ENCODE measurements around the gene ZNF644. TPM values are rescaled to one million over a fixed set of nuclear protein-coding genes. Genes with fewer than 3 reads are reported as not detected.
A peak's percentile ranks its signal among the peaks of the same experiment; 100 is the strongest.
"Not testable (repeated sequence)": the region's sequence is repeated elsewhere in the genome, so short reads cannot be mapped to it uniquely, and the experiment has no call there.

Gene ZNF644
- total RNA-seq, result 10 to 100 TPM; 41.6 to 44.7 TPM

GRCh38 chr1:91021686-91022517, at the start of gene ZNF644:
ZNF644 (minus strand) TSS chr1:91022035; CDS start chr1:90982353, 39,682 bp downstream.
- Mint-ChIP-seq H3K9me3 (no peaks in the 10 kb centered on the region), H3K27ac (peak within 1 kb of the TSS; percentile 99), H3K4me3 (peak within 1 kb of the TSS; percentile 96), H3K27me3 (no peaks in the 10 kb centered on the region), H3K36me3 (peaks cover 31% of the 10 kb centered on the region), H3K4me1 (peaks cover 55% of the 10 kb centered on the region)
- DNase-seq, result peak; percentile 96

- H3K27ac Mint-ChIP-seq, result no peak overlapping the region
- no peaks in the 10 kb centered on the region for H3K27me3 Mint-ChIP-seq
- H3K4me1 Mint-ChIP-seq, result no peaks in the 10 kb centered on the region
- no peak overlapping the region for H3K4me3 Mint-ChIP-seq
- H3K36me3 Mint-ChIP-seq, result no peaks in the 10 kb centered on the region
- no peaks in the 10 kb centered on the region for H3K9me3 Mint-ChIP-seq
- DNase-seq, result no peak
Observed at GRCh38 chr1:91070298-91070697, 48.5 kb upstream of the ZNF644 start.

GRCh38 chr1:91066538-91066937, 44.7 kb upstream of the ZNF644 start:
- Mint-ChIP-seq H3K9me3 (peaks cover 9% of the 10 kb centered on the region), H3K4me1 (peaks cover 2% of the 10 kb centered on the region), H3K27me3 (peaks cover 4% of the 10 kb centered on the region), H3K4me3 (no peak overlapping the region), H3K36me3 (peaks cover 4% of the 10 kb centered on the region), H3K27ac (no peak overlapping the region)
- DNase-seq, result no peak

- DNase-seq, result no peak
- H3K27ac Mint-ChIP-seq, result no peak overlapping the region
- H3K9me3 Mint-ChIP-seq, result peaks cover 9% of the 10 kb centered on the region
- no peak overlapping the region for H3K4me3 Mint-ChIP-seq
- H3K4me1 Mint-ChIP-seq, result peaks cover 2% of the 10 kb centered on the region
- peaks cover 4% of the 10 kb centered on the region for H3K27me3 Mint-ChIP-seq
- peaks cover 4% of the 10 kb centered on the region for H3K36me3 Mint-ChIP-seq
Observed at GRCh38 chr1:91065337-91065736, 43.5 kb upstream of the ZNF644 start.

- not testable (repeated sequence) for H3K27me3 Mint-ChIP-seq, H3K27ac Mint-ChIP-seq, DNase-seq, H3K36me3 Mint-ChIP-seq, H3K9me3 Mint-ChIP-seq, H3K4me1 Mint-ChIP-seq, H3K4me3 Mint-ChIP-seq
Observed at GRCh38 chr1:91063403-91063802, 41.6 kb upstream of the ZNF644 start.

GRCh38 chr1:91059157-91059556, 37.3 kb upstream of the ZNF644 start:
- H3K27ac Mint-ChIP-seq, result no peak overlapping the region
- peaks cover 4% of the 10 kb centered on the region for H3K27me3 Mint-ChIP-seq
- DNase-seq, result no peak
- peaks cover 2% of the 10 kb centered on the region for H3K4me1 Mint-ChIP-seq
- H3K9me3 Mint-ChIP-seq, result peaks cover 8% of the 10 kb centered on the region
- H3K4me3 Mint-ChIP-seq, result no peak overlapping the region
- peaks cover 2% of the 10 kb centered on the region for H3K36me3 Mint-ChIP-seq

- Mint-ChIP-seq H3K4me1 (no peaks in the 10 kb centered on the region), H3K36me3 (no peaks in the 10 kb centered on the region), H3K27ac (no peak overlapping the region), H3K27me3 (peaks cover 4% of the 10 kb centered on the region), H3K4me3 (no peak overlapping the region), H3K9me3 (no peaks in the 10 kb centered on the region)
- no peak for DNase-seq
Observed at GRCh38 chr1:91057784-91058183, 35.9 kb upstream of the ZNF644 start.

- H3K36me3 Mint-ChIP-seq, result no peaks in the 10 kb centered on the region
- no peak overlapping the region for H3K4me3 Mint-ChIP-seq
- peaks cover 4% of the 10 kb centered on the region for H3K27me3 Mint-ChIP-seq
- no peak for DNase-seq
- H3K4me1 Mint-ChIP-seq, result no peaks in the 10 kb centered on the region
- no peaks in the 10 kb centered on the region for H3K9me3 Mint-ChIP-seq
- H3K27ac Mint-ChIP-seq, result no peak overlapping the region
Observed at GRCh38 chr1:91054780-91055481, 33.1 kb upstream of the ZNF644 start.

- no peak overlapping the region for H3K27ac Mint-ChIP-seq
- H3K9me3 Mint-ChIP-seq, result no peaks in the 10 kb centered on the region
- no peak overlapping the region for H3K4me3 Mint-ChIP-seq
- H3K27me3 Mint-ChIP-seq, result no peaks in the 10 kb centered on the region
- no peak for DNase-seq
- H3K4me1 Mint-ChIP-seq, result no peaks in the 10 kb centered on the region
- H3K36me3 Mint-ChIP-seq, result no peaks in the 10 kb centered on the region
Observed at GRCh38 chr1:91053630-91054029, 31.8 kb upstream of the ZNF644 start.

- H3K27me3 Mint-ChIP-seq, H3K9me3 Mint-ChIP-seq, H3K4me3 Mint-ChIP-seq, H3K36me3 Mint-ChIP-seq, DNase-seq, H3K27ac Mint-ChIP-seq, H3K4me1 Mint-ChIP-seq: not testable (repeated sequence)
Observed at GRCh38 chr1:91049551-91049950, 27.7 kb upstream of the ZNF644 start.

- DNase-seq, result no peak
- Mint-ChIP-seq H3K27ac (no peak overlapping the region), H3K4me1 (no peaks in the 10 kb centered on the region), H3K9me3 (peaks cover 1% of the 10 kb centered on the region), H3K36me3 (no peaks in the 10 kb centered on the region), H3K27me3 (no peaks in the 10 kb centered on the region), H3K4me3 (no peak overlapping the region)
Observed at GRCh38 chr1:91046766-91047165, 24.9 kb upstream of the ZNF644 start.

GRCh38 chr1:91045284-91045683, 23.4 kb upstream of the ZNF644 start:
- no peaks in the 10 kb centered on the region for H3K27me3 Mint-ChIP-seq
- no peak for DNase-seq
- no peaks in the 10 kb centered on the region for H3K4me1 Mint-ChIP-seq
- H3K4me3 Mint-ChIP-seq, result no peak overlapping the region
- H3K36me3 Mint-ChIP-seq, result peaks cover 4% of the 10 kb centered on the region
- peaks cover 4% of the 10 kb centered on the region for H3K9me3 Mint-ChIP-seq
- no peak overlapping the region for H3K27ac Mint-ChIP-seq

GRCh38 chr1:91044776-91045175, 22.9 kb upstream of the ZNF644 start:
- H3K27me3 Mint-ChIP-seq, H3K9me3 Mint-ChIP-seq, H3K36me3 Mint-ChIP-seq, H3K4me3 Mint-ChIP-seq, H3K4me1 Mint-ChIP-seq, H3K27ac Mint-ChIP-seq, DNase-seq: not testable (repeated sequence)

GRCh38 chr1:91042372-91042771, 20.5 kb upstream of the ZNF644 start:
- not testable (repeated sequence) for H3K4me3 Mint-ChIP-seq, DNase-seq, H3K9me3 Mint-ChIP-seq, H3K27ac Mint-ChIP-seq, H3K36me3 Mint-ChIP-seq, H3K4me1 Mint-ChIP-seq, H3K27me3 Mint-ChIP-seq

GRCh38 chr1:91038582-91038981, 16.7 kb upstream of the ZNF644 start:
- H3K27ac Mint-ChIP-seq, result no peak overlapping the region
- no peak for DNase-seq
- H3K9me3 Mint-ChIP-seq, result peaks cover 4% of the 10 kb centered on the region
- peaks cover 4% of the 10 kb centered on the region for H3K36me3 Mint-ChIP-seq
- H3K27me3 Mint-ChIP-seq, result no peaks in the 10 kb centered on the region
- no peak overlapping the region for H3K4me3 Mint-ChIP-seq
- H3K4me1 Mint-ChIP-seq, result no peaks in the 10 kb centered on the region

All from activated naive CD8-positive, alpha-beta T cell treated with anti-CD3 and anti-CD28 coated beads for 36 hours (primary cell).